ENCODE data around the gene CASP7. TPM values are rescaled to one million over a fixed set of nuclear protein-coding genes. Genes with fewer than 3 reads are reported as not detected.

Gene CASP7
- total RNA-seq, 1 experiment from 2014 or later = 4.7 TPM

DNA sequence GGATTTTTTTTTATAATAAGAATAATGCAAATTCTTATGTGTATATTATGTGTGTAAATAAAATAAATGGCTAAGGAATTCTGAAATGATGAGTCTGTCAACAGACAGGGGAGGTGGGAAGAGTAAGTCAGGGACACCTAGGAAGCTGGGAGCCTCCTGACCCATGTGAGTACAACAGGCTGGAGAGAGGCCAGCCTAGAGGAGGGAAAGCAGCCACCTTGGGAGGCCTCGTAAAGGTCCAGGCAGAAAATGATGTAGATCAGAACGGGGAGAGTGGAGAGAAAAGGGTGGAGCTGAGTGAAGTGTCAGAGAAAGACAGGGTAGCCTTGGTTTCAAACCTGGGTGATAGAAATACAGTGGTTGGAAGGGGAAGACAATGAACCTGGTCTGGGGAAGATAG is 22.8 kb upstream of the CASP7 start:
- no peak overlapping the region for H3K27ac ChIP-seq (ENCODE audit: insufficient read length, low read depth, low read length)
- TF ChIP-seq CTCF (conservative IDR thresholded peaks at IDR 0.05) = no peak
- Mint-ChIP-seq H3K4me3 (no peak overlapping the region), H3K36me3 (ENCODE audit: insufficient read depth in 1 of 3, low read depth in 3 of 3) (no peaks in the 10 kb centered on the region), H3K4me1 (0 out of 4 replicates have a peak, but pooled peaks cover 0 to 3% of the 10 kb centered on the region in 2 experiments), H3K27me3 (ENCODE audit: low read depth) (peaks cover 8% of the 10 kb centered on the region), H3K27ac (no peak overlapping the region), H3K9me3 (no peaks in the 10 kb centered on the region)
- H2BK5ac ChIP-seq (ENCODE audit: insufficient read length, low read length) = no peak overlapping the region
- no peak overlapping the region for H2BK20ac ChIP-seq (ENCODE audit: low read depth, low read length, poor library complexity, severe bottlenecking)
- no peak overlapping the region for H3K56ac ChIP-seq (ENCODE audit: insufficient read length, low read depth, low read length)
- no peak overlapping the region for H3K23ac ChIP-seq (ENCODE audit: insufficient read length, low read depth, low read length)
- H3T11ph ChIP-seq (ENCODE audit: low read length) = no peak overlapping the region
- H4K20me1 ChIP-seq (ENCODE audit: control insufficient read depth, insufficient read depth, insufficient read length) = no peaks in the 10 kb centered on the region
- H3K9ac ChIP-seq (ENCODE audit: extremely low read depth, insufficient read length, low read length) = no peak overlapping the region
- H2BK15ac ChIP-seq (ENCODE audit: low read depth, low read length) = no peak overlapping the region
- WGBS (ENCODE audit: extremely low coverage, insufficient read length, low lambda C conversion rate) = no CpG with 5 or more reads among the region's 2 CpGs
- H4K5ac ChIP-seq (ENCODE audit: insufficient read length, low read depth, low read length) = no peak overlapping the region
- H3K79me2 ChIP-seq (ENCODE audit: insufficient read depth, low read length) = no peaks in the 10 kb centered on the region
- no peak overlapping the region for H3K4ac ChIP-seq (ENCODE audit: low read depth, low read length)
- H2BK12ac ChIP-seq (ENCODE audit: insufficient read length, low read depth, low read length) = no peak overlapping the region
- no peak for DNase-seq
- no peaks in the 10 kb centered on the region for H3K27me3 ChIP-seq (ENCODE audit: insufficient read depth, low read length)
- H4K91ac ChIP-seq (ENCODE audit: insufficient read length, low read depth, low read length) = no peak overlapping the region
- H3K18ac ChIP-seq (ENCODE audit: insufficient read length, low read depth, low read length) = no peak overlapping the region
- no peaks in the 10 kb centered on the region for H3K79me1 ChIP-seq (ENCODE audit: insufficient read depth, low read depth, low read length, poor library complexity, severe bottlenecking)
- H2BK120ac ChIP-seq (ENCODE audit: low read depth, low read length, poor library complexity, severe bottlenecking) = no peak overlapping the region
- H2AK5ac ChIP-seq (ENCODE audit: insufficient read length, low read length) = no peak overlapping the region
- no peak overlapping the region for H3K4me2 ChIP-seq (ENCODE audit: insufficient read depth, insufficient read length, low read length)
- H2AFZ ChIP-seq (ENCODE audit: low read length) = no peak overlapping the region
- H3K14ac ChIP-seq (ENCODE audit: insufficient read depth, low read length) = no peak overlapping the region
- no peaks in the 10 kb centered on the region for H3K4me1 ChIP-seq (ENCODE audit: insufficient read depth, low read length)
- H4K8ac ChIP-seq (replicated peaks; ENCODE audit: insufficient read length, low read depth, low read length) = no peak overlapping the region
- H3K9me3 ChIP-seq (ENCODE audit: control insufficient read depth, low read depth, low read length) = no peaks in the 10 kb centered on the region
- no peaks in the 10 kb centered on the region for H3K23me2 ChIP-seq (ENCODE audit: insufficient read length, low read depth, low read length, poor library complexity, severe bottlenecking)

Measured in H9 (cell line).